Umbilical cord (tissue), 2 donors: ENCODE data around the gene FEN1. TPM values are rescaled to one million over a fixed set of nuclear protein-coding genes. Genes with fewer than 3 reads are reported as not detected.

Source experiments
- DNase-seq: peaks from one replicate; pipeline ENCODE4 v3.0.0-alpha.2; 2015; ENCODE audit warnings: low spot score
- total RNA-seq: library from RNA; depleted of rRNA; stranded (reverse); fragments of >200 nt; gene quantifications from one replicate; pipeline ENCODE4 v1.2.3, GENCODE V29; 2014; ENCODE audit warnings: low replicate concordance; ENCODE audit not compliant: insufficient read depth

The FEN1 gene
- total RNA-seq, 1 donor from 2014 or later, result 2.6 TPM

GRCh38 chr11:61817471-61818202 is 24.9 kb downstream of the FEN1 start:
- no peak for DNase-seq

- no peak for DNase-seq
Measured at GRCh38 chr11:61820174-61820573, 27.5 kb downstream of the FEN1 start.

- DNase-seq, result no peak
Measured at GRCh38 chr11:61826930-61827570, 34.3 kb downstream of the FEN1 start.

GRCh38 chr11:61827571-61828378 is 35.1 kb downstream of the FEN1 start, which contains the start of gene FADS2:
TSS of gene FADS2 (plus strand) at chr11:61828300. CDS start at chr11:61828391, 91 bp downstream.
- peak; percentile 99 for DNase-seq

- no peak for DNase-seq
Measured at GRCh38 chr11:61828379-61828628, 35.6 kb downstream of the FEN1 start.

GRCh38 chr11:61828629-61829407 is 36.1 kb downstream of the FEN1 start:
- peak; percentile 76 for DNase-seq

GRCh38 chr11:61829806-61830205 is 37.1 kb downstream of the FEN1 start:
- DNase-seq, result no peak

GRCh38 chr11:61830237-61831105 is 37.8 kb downstream of the FEN1 start:
- peak; percentile 63 for DNase-seq

- DNase-seq, result no peak
Measured at GRCh38 chr11:61832207-61832606, 39.5 kb downstream of the FEN1 start.

- no peak for DNase-seq
Measured at GRCh38 chr11:61832754-61833153, 40.0 kb downstream of the FEN1 start.

- DNase-seq, result no peak
Measured at GRCh38 chr11:61833471-61833870, 40.8 kb downstream of the FEN1 start.

- no peak for DNase-seq
Measured at GRCh38 chr11:61833926-61834277, 41.2 kb downstream of the FEN1 start.

- DNase-seq, result peak; percentile 96
Measured at GRCh38 chr11:61834278-61835048, 41.8 kb downstream of the FEN1 start.

- no peak for DNase-seq
Measured at GRCh38 chr11:61836193-61836592, 43.5 kb downstream of the FEN1 start.

GRCh38 chr11:61837411-61838005 is 44.8 kb downstream of the FEN1 start:
- DNase-seq, result no peak

- no peak for DNase-seq
Measured at GRCh38 chr11:61838501-61838900, 45.8 kb downstream of the FEN1 start.

- no peak for DNase-seq
Measured at GRCh38 chr11:61838921-61839320, 46.2 kb downstream of the FEN1 start.

GRCh38 chr11:61839742-61840141 is 47.0 kb downstream of the FEN1 start:
- no peak for DNase-seq

- no peak for DNase-seq
Measured at GRCh38 chr11:61840371-61840770, 47.7 kb downstream of the FEN1 start.
